ENCODE results near the gene CAPG. TPM values are rescaled to one million over a fixed set of nuclear protein-coding genes. Genes with fewer than 3 reads are reported as not detected.
"Not testable (repeated sequence)": the region's sequence is repeated elsewhere in the genome, so short reads cannot be mapped to it uniquely, and the experiment has no call there.

Gene CAPG
- polyA plus RNA-seq, 4 donors: 63.5 to 162 (median 92.6) TPM

DNA sequence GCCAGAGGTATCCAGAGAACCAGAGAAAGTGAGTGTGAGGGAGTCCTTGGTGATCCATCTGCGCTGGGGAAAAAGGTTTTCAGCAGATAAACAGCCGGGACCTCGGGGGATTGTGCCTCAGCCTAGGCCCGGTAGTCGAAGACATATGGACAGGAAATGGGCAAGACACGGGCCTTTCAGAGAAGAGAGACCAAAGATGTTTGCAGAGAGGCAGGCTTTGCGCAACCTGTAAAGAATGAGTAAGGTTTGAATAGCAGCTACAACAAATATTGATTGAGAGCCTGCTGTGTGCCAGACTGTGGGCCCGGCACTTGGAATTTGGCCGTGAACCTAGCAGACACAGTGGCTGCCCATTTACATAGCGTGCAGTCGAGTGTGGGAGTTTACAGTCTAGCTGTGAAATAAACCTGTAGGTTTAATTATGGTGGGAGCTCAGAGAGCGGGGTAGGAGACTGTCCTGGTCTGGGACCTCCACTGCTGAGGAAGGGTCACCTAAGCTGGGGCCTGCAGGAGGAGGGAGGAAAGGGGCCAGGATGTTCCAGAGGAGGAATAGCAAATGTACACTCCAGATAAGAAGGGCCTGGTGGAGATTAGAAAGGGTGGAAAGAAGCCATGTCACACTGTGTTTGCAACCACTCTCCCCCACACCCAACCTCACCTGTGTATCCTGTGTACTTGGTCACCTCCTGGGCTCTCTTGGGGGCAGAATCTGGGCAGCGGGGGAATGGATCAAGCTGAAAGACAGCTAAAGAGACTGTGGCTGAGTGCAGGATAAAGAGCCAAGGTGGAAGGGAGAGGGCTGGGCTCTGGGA lies 11.3 kb upstream of the CAPG start:
- DNase-seq (ENCODE audit: low read depth in 4 of 4, low spot score in 3 of 4): no peak

DNA sequence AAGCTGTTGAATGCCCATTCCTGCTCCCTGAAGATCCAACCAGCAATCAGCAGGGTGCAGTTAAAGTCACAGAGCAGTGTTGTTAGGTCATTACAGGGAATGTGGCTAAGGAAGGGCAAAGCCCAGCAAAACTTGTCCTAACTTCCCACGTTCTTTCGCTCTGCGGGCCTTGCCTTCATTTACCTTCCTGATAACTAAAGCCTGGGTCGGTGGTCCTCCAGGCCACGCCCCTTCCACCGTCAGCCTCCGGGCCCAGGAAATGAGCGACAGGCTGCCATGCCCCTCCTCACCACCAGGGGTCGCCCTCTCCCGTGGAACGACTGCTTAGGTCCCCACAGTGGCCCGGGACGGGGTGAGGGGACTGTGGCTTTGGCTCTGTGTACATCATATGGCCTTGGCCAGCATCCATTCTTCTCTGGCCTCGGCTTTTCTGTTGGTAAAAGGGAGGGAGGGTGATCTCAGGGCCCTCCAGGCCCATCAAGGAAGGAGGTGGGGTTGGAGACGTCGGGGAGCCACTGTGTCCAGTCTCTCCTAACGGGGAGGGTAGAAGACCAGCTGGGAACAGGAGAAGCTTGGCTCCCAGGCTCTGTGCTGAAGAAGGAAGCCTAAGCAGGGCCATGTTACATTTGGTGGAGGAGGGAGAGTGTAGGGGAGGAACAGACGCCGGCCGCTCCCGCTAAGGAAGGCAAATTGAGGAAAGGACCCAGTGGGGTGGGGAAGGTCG lies 10.5 kb upstream of the CAPG start:
- DNase-seq (ENCODE audit: low read depth in 4 of 4, low spot score in 3 of 4): no peak

- no peak for DNase-seq (ENCODE audit: low read depth in 4 of 4, low spot score in 3 of 4)
Observed at GRCh38 chr2:85419009-85419675, 9.0 kb upstream of the CAPG start.

DNA sequence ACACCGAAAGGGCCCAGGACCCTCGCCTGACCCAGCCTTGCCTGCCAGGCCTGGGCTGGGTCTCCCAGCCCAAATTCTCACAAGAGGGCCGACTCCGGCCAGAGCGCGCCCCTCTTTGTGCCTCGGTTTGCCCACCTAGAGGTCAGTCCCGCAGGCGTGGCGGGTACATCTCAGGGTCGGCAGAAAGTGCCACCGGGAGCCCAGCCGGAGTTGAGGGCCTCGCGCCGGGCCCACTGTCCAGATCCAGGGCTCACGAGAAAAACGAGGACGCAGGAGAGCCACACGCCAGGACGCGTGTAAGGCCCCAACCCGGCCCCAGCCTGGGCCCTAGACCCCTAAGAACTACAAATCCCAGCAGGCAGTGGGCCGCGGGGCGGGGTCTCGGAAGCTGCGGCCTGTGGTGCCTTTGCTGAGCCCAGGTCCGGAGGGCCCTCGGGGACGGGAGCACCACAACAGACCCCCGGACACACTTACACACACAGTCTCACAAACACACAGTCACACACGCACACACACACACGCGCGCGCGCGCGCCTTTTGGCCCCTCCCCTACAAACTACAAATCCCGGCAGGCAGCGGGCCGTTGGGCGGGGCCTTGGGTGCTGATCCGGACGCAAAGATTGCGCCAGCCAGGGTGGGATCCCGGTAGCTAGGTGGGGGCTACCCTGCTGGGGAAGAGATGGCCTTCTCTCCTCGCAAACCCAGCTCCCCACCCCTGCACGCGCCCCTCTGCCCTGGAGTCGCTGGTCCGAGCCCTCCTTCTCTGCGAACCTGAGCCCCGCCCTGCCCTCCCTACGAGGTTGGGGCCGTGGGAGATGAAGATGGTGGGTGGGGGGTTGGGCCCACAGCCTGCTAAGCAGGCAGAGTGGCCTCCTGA lies 8.2 kb upstream of the CAPG start, which contains the start of gene SH2D6:
TSS of gene SH2D6 (plus strand) at position 583 of the 877 bp plus-strand sequence. CDS start 10,752 bp downstream, outside the sequence.
- no peak for DNase-seq (ENCODE audit: low read depth in 4 of 4, low spot score in 3 of 4)

- no peak for DNase-seq (ENCODE audit: low read depth in 4 of 4, low spot score in 3 of 4)
Observed at GRCh38 chr2:85415980-85416650, 5.9 kb upstream of the CAPG start.

- DNase-seq (ENCODE audit: low read depth in 4 of 4, low spot score in 3 of 4): no peak
Observed at GRCh38 chr2:85414761-85415553, 4.8 kb upstream of the CAPG start.

- DNase-seq (ENCODE audit: low read depth in 4 of 4, low spot score in 3 of 4): not testable (repeated sequence)
Observed at GRCh38 chr2:85414421-85414759, 4.2 kb upstream of the CAPG start.

DNA sequence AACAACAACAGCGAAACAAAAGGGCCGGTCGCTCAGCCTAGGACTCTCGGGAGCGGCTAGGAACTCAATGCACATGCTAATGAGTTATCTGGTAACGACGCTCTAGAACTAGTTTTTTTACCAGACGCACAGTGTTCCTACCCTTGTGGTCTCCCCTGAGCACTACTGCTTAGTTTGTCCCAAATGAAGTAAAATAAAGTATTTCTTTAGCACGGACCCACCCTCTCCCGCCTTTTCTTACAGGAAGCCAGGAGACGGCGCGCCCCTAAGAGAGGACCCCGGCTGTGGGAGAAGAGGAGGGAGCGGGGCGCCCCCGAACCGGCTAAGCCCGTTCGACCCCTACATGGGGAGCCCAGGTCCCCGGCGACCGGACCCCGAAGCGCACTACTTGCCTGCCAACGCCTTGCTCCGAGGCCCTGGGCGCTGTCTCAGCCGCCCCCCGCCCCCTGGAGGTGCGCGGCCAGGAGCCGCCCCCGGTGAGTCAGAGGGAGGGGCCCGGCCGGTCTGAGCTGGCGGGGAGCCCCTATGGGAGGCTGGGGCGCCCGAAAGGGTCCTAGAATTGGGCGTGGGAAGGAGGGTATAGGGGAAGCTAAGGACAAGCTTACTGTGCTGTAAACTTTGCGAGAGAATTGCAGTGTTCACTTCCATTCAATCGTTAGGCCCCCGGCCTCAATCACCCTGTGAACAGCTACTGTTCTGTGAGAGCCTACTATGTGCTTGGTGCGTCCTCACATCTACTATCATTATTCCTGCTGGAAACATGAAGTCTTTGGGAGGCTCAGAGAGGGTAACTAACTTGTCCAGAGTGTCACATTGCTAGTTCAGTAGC lies 3.6 kb upstream of the CAPG start:
- no peak for DNase-seq (ENCODE audit: low read depth in 4 of 4, low spot score in 3 of 4)

- DNase-seq (ENCODE audit: low read depth in 4 of 4, low spot score in 3 of 4): no peak
Observed at GRCh38 chr2:85411405-85411748, 1.2 kb upstream of the CAPG start.

GRCh38 chr2:85410584-85411404 lies 628 bp upstream of the CAPG start:
- no peak for DNase-seq (ENCODE audit: low read depth in 4 of 4, low spot score in 3 of 4)

DNA sequence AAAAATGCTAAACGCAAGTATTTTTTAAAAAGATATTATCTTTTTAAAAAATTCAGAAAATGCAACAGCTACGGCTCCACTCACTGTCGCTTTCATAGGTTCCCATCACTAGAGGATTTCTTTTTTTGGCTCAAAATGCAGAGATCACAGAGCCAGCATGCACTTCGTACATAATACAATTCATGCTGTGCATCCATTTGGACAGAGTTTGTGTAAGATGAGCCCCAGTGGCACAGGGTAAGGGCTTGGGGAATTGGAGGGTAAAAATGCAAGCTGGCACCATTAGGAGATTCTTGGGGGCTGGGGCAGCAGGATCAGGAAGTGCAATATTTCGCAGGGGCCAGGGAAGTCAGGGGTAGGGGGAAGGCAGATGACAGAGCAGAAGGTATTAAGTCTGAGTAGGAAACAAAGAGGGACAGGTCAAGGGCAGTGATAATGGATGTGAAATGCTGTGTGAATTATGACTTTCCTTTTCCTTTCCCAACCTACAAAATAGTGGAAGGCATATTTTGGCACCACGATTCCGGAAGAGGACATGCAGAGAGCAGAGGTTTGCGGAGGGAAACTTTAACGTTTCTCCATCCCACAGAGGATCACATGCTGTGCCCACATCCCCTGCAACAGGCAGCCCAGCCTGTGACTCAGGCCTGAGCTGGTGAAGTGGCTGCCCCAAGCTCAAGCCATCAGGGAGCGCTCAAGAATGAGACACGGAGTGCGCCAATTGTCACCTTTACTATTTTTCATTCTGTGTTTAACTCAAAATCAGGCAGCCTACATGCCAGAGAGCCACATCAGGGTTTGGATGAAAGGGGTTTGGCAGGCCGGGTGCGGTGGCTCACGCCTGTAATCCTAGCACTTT lies 4.7 kb downstream of the CAPG start:
- DNase-seq (ENCODE audit: low read depth in 4 of 4, low spot score in 3 of 4): no peak

GRCh38 chr2:85401844-85402243 lies 8.3 kb downstream of the CAPG start:
- DNase-seq (ENCODE audit: low read depth in 4 of 4, low spot score in 3 of 4): no peak

GRCh38 chr2:85401464-85401805 lies 8.7 kb downstream of the CAPG start:
- no peak for DNase-seq (ENCODE audit: low read depth in 4 of 4, low spot score in 3 of 4)

GRCh38 chr2:85400541-85401463 lies 9.4 kb downstream of the CAPG start:
- DNase-seq (ENCODE audit: low read depth in 4 of 4, low spot score in 3 of 4): no peak

DNA sequence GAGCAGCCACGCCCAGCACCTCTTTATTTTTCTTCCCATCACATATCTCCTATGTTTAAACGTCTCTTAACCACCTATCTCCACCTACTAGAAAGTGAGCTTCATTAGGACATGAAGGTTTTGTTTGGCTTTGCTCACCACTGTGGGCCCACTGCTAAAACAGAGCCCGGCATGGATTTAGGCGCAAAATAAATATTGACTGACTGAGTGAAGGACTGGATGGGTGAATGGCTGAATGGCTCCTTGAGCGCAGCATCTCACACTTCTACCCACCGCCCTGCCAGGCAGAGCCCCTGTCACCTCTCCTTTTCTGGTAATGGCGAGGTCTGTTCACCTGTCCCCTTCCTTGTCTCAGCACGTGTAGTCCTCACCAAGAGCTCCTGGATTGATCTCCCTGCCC lies 10.1 kb downstream of the CAPG start:
- no peak for DNase-seq (ENCODE audit: low read depth in 4 of 4, low spot score in 3 of 4)

- no peak for DNase-seq (ENCODE audit: low read depth in 4 of 4, low spot score in 3 of 4)
Observed at GRCh38 chr2:85399183-85399455, 11.0 kb downstream of the CAPG start.

Data from left renal pelvis (tissue), 4 donors.